OCI-LY7 (cell line): ENCODE results near the gene GAST. TPM values are rescaled to one million over a fixed set of nuclear protein-coding genes. Genes with fewer than 3 reads are reported as not detected.

Experiments used
- BruUV-seq: library from RNA; stranded (reverse); fragments of 400-500 nt; replicated peaks from 2 replicates; lab custom pipeline; 2021; lab: Mats Ljungman, UMichigan
- CTCF ChIA-PET: fragments of 300-600 bp; sonication (Branson Sonifier 250); formaldehyde crosslinking; loops from one replicate; lab custom pipeline; 2022; ENCODE audit warnings: antibody characterized with exemption; ENCODE audit not compliant: unreplicated experiment; lab: Charles Lee
- POLR2A ChIA-PET: fragments of 300-600 bp; sonication (Branson Sonifier 250); formaldehyde crosslinking; loops from one replicate; lab custom pipeline; 2022; ENCODE audit warnings: antibody characterized with exemption; lab: Charles Lee
- DNase-seq: peaks from one replicate; pipeline ENCODE4 v3.0.0-alpha.2; 2015; ENCODE audit warnings: low spot score
- H2AFZ ChIP-seq: fragments of 200-600 bp; sonication (generic), shearing (Covaris generic); 2 replicates; pipeline ENCODE4 v1.6.1; 2014; ENCODE audit warnings: mild to moderate bottlenecking, antibody characterized with exemption, low read length, moderate library complexity
- H3K27ac ChIP-seq: fragments of 200-600 bp; sonication (generic); 2 replicates; pipeline ENCODE4 v1.5.1; 2014; ENCODE audit warnings: mixed run types, low read depth, mild to moderate bottlenecking, moderate library complexity, low read length, inconsistent platforms; ENCODE audit not compliant: poor library complexity, severe bottlenecking
- H3K36me3 ChIP-seq: fragments of 200-600 bp; sonication (generic); 2 replicates; pipeline ENCODE4 v1.6.1; 2014; ENCODE audit warnings: mild to moderate bottlenecking, antibody characterized with exemption, low read length, moderate library complexity, mixed read lengths; ENCODE audit not compliant: insufficient read depth
- H3K4me1 ChIP-seq: fragments of 200-600 bp; sonication (generic); 2 replicates; pipeline ENCODE4 v1.5.1; 2014; ENCODE audit warnings: mild to moderate bottlenecking, low read length; ENCODE audit not compliant: insufficient read depth, poor library complexity, severe bottlenecking
- H3K4me2 ChIP-seq: fragments of 200-600 bp; sonication (generic); 2 replicates; pipeline ENCODE4 v1.6.1; 2014; ENCODE audit warnings: mild to moderate bottlenecking, low read length
- H3K4me3 ChIP-seq: fragments of 200-600 bp; sonication (generic); 2 replicates; pipeline ENCODE4 v1.5.1; 2014; ENCODE audit warnings: mild to moderate bottlenecking, low read depth, low read length; ENCODE audit not compliant: poor library complexity, severe bottlenecking
- H3K79me2 ChIP-seq: fragments of 200-600 bp; sonication (generic); 2 replicates; pipeline ENCODE4 v1.6.1; 2016; ENCODE audit warnings: low read depth, mild to moderate bottlenecking, low read length, moderate library complexity, mixed read lengths; ENCODE audit not compliant: insufficient read depth
- H3K9me2 ChIP-seq: fragments of 200-600 bp; sonication (generic); 2 replicates; pipeline ENCODE4 v1.6.1; 2016; ENCODE audit warnings: mild to moderate bottlenecking, low read length, mixed read lengths; ENCODE audit not compliant: insufficient read depth
- H3K9me3 ChIP-seq: fragments of 200-600 bp; sonication (generic); 2 replicates; pipeline ENCODE4 v1.6.1; 2014; ENCODE audit warnings: mild to moderate bottlenecking, mixed run types, low read length, mixed read lengths
- H4K20me1 ChIP-seq: fragments of 200-600 bp; sonication (generic); 2 replicates; pipeline ENCODE4 v1.6.1; 2014; ENCODE audit warnings: mild to moderate bottlenecking, antibody characterized with exemption, low read length, moderate library complexity, mixed read lengths; ENCODE audit not compliant: insufficient read depth
- EZH2phosphoT487 ChIP-seq: fragments of 200-600 bp; sonication (generic); IDR thresholded peaks from 2 replicates; pipeline ENCODE4 v1.6.1; 2018; ENCODE audit warnings: low read depth, borderline replicate concordance, mild to moderate bottlenecking, mixed run types, antibody characterized with exemption, low read length, moderate library complexity, mixed read lengths
- intact Hi-C: fragments of 100-400 bp; cut with micrococcal nuclease; formaldehyde crosslinking; loops from one replicate; pipeline ENCODE4 v1.10.0; 2022; ENCODE audit not compliant: unreplicated experiment
- total RNA-seq, 2 experiments: library from RNA; depleted of rRNA in 1 of 2; stranded (reverse); fragments of >200 nt in 1 of 2; shearing (Covaris generic) in 1 of 2; gene quantifications; 2 replicates each; pipeline ENCODE4 v1.2.3, GENCODE V29; 2014 to 2022
- TF ChIP-seq, protein P1 (sequence below): fragments of 200-600 bp; sonication (generic); conservative IDR thresholded peaks from 2 replicates; pipeline ENCODE4 v1.5.1; 2014; ENCODE audit warnings: mild to moderate bottlenecking, antibody characterized with exemption, low read length, moderate library complexity, mixed read lengths

The GAST gene
- total RNA-seq, 2 experiments from 2014 or later: not detected

DNA sequence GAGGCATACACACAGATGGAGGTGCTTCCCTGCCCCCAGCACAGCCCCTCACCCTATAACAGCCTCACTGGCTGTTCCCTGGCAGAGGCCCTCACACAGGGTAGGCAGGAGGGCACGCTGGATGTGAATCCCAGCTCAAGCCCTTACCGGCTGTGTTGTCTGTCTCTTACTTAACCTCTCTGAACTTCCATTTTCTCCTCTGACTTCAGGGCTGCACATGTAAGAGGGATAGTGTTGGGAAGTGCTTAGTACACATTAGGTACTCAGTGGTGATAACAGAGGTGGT, 48.0 kb upstream of the GAST start:
- H3K9me2 ChIP-seq: no peaks in the 10 kb centered on the region
- DNase-seq: no peak
- no peaks in the 10 kb centered on the region for H3K36me3 ChIP-seq
- no peak overlapping the region for H2AFZ ChIP-seq
- ChIA-PET CTCF (interaction anchor here (2.1 kb wide), 1 partner anchor 15 kb away, joined by 26 read pairs; no protein-coding TSS in a partner anchor), POLR2A (interaction anchor here (0.6 kb wide), 1 partner anchor 873 kb away, joined by 4 read pairs; no protein-coding TSS in a partner anchor)
- no peaks in the 10 kb centered on the region for H4K20me1 ChIP-seq
- H3K4me1 ChIP-seq: peaks cover 31% of the 10 kb centered on the region
- H3K79me2 ChIP-seq: no peaks in the 10 kb centered on the region
- intact Hi-C loops: loop anchor here (5.0 to 10.0 kb wide), 4 partner anchors 177 to 862 kb away; partner anchors contain the start of gene KRT36
- no peak overlapping the region for H3K4me2 ChIP-seq
- no peak overlapping the region for H3K27ac ChIP-seq
- H3K4me3 ChIP-seq: no peak overlapping the region
- TF ChIP-seq EZH2phosphoT487: no peak
- TF ChIP-seq, protein P1, sequence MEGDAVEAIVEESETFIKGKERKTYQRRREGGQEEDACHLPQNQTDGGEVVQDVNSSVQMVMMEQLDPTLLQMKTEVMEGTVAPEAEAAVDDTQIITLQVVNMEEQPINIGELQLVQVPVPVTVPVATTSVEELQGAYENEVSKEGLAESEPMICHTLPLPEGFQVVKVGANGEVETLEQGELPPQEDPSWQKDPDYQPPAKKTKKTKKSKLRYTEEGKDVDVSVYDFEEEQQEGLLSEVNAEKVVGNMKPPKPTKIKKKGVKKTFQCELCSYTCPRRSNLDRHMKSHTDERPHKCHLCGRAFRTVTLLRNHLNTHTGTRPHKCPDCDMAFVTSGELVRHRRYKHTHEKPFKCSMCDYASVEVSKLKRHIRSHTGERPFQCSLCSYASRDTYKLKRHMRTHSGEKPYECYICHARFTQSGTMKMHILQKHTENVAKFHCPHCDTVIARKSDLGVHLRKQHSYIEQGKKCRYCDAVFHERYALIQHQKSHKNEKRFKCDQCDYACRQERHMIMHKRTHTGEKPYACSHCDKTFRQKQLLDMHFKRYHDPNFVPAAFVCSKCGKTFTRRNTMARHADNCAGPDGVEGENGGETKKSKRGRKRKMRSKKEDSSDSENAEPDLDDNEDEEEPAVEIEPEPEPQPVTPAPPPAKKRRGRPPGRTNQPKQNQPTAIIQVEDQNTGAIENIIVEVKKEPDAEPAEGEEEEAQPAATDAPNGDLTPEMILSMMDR: no peak
- BruUV-seq: no TSS peak
- H3K9me3 ChIP-seq: no peaks in the 10 kb centered on the region

GRCh38 chr17:41664587-41665565, 47.3 kb upstream of the GAST start:
- DNase-seq: no peak
- Histone ChIP-seq H3K79me2 (no peaks in the 10 kb centered on the region), H3K9me2 (no peaks in the 10 kb centered on the region), H3K4me3 (peak overlapping the region; percentile 62), H4K20me1 (no peaks in the 10 kb centered on the region), H3K9me3 (no peaks in the 10 kb centered on the region), H3K4me1 (peaks cover 31% of the 10 kb centered on the region), H3K4me2 (peak overlapping the region; percentile 82), H3K27ac (no peak overlapping the region), H2AFZ (peak overlapping the region; percentile 96; the same call in 1 of the 2 replicates), H3K36me3 (no peaks in the 10 kb centered on the region)
- ChIA-PET CTCF (interaction anchor here (0.5 to 2.3 kb wide), 5 partner anchors 16 to 85 kb away, joined by 3 to 26 read pairs (median 3); partner anchors contain the start of gene EIF1), POLR2A (interaction anchor here (0.6 to 2.8 kb wide), 7 partner anchors 14 to 874 kb away, joined by 4 to 13 read pairs (median 5); partner anchors contain the start of gene EIF1)
- no peak for TF ChIP-seq EZH2phosphoT487
- TF ChIP-seq, protein P1: no peak
- intact Hi-C loops: loop anchor here (5.0 to 10.0 kb wide), 4 partner anchors 178 to 863 kb away; partner anchors contain the start of gene KRT36
- no TSS peak for BruUV-seq
